GM19193 (cell line): Measurements from ENCODE around the gene OSBPL7.

Source experiments
- POLR2A ChIP-seq: IDR thresholded peaks from 4 replicates; pipeline ENCODE4 v1.6.1; 2011; ENCODE audit not compliant: insufficient read depth, insufficient read length; ENCODE audit errors: extremely low read depth

OSBPL7 gene

DNA sequence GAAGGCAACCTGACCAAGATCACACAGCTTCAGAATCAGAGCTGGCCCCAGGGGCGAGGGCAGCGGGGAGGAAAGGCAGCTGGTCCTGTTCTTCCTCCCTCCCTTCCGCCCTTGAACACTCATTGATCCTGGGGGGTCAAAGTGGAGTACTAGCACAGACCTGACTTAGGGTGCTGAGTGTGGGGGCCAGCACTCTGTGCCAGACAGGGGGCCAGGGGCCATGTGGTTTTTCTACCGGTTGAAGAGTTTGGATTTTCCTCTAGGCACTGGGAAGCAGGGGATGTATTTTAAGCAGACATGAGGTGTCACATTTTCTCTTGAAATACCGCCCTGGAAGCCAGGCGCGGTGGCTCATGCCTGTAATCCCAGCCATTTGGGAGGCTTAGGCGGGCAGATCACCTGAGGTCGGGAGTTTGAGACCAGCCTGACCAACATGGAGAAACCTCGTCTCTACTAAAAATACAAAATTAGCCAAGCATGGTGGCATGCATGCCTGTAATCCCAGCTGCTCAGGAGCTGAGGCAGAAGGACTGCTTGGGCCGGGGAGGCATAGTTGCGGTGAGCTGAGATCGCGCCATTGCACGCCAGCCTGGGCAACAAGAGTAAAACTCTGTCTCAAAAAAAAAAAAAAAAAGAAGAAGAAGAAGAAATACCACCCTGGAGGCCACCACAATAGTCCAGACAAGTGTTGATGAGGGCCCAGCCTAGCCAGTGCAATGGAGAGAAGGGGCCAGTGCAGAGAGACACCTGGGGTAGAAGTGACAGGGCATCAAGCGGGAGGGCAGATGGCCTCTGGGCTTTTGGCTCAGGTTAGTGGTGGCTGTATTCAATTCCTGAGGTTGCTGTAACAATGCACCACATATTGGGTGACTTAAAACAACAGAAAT, 15.3 kb downstream of the OSBPL7 start:
- no peak for TF ChIP-seq POLR2A

DNA sequence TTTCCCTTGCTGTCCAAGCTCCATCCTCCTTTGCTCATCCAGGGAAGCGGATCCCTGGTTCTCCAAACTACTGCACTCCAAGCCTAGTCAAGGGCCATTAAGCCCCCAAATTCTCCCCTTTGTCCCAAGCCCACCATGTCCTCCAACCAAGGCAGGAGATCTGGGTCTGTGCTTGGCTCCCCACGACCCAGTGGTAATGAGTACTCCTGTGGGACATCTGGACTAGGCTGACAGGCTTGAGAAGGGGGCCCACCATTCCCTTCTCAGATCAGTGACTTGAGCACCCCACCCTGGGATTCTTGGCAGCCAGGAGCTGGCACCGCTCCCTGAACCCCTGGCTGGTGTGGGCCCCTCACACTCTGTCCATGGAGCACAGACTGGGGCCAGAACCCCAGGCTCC, 17.1 kb downstream of the OSBPL7 start:
- TF ChIP-seq POLR2A, result no peak

DNA sequence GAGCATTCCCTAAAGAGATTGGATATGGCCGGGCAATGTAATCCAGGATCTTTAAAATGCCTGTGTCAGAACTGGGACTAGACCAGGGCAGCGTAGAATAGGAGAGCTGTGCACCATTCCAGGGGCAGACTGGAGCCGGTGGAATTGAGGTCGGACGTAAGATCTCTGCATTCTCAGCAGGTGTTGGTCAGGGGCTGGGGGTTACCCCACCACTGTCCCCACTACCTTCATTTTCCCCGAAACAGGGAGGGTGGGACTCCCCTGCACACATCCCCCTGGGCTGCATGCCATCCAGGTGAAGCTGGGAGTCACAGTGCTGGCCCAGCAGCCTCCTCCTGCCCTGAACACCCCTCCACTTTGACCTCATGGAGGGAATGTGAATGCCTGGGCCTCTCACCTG, 17.8 kb downstream of the OSBPL7 start:
- TF ChIP-seq POLR2A, result no peak

DNA sequence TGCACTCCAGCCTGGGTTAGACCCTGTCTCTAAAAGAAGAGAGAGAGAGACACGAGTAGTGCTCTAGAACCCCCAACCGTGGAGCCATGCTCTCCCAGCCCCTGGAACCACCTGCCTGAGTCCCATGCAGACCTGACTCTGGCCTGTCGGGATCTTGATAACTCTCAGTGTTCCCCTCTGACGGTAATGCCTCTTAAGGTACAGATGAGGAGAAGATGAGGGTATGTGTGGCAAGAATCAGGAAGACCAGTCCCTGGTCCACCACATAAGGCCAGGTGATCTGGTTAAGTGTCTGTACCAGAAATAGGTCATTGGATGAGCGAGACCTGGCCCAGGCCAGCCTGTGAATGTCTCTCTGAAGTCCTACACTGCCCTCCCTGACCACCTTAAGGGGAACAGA, 18.4 kb downstream of the OSBPL7 start:
- TF ChIP-seq POLR2A, result no peak

DNA sequence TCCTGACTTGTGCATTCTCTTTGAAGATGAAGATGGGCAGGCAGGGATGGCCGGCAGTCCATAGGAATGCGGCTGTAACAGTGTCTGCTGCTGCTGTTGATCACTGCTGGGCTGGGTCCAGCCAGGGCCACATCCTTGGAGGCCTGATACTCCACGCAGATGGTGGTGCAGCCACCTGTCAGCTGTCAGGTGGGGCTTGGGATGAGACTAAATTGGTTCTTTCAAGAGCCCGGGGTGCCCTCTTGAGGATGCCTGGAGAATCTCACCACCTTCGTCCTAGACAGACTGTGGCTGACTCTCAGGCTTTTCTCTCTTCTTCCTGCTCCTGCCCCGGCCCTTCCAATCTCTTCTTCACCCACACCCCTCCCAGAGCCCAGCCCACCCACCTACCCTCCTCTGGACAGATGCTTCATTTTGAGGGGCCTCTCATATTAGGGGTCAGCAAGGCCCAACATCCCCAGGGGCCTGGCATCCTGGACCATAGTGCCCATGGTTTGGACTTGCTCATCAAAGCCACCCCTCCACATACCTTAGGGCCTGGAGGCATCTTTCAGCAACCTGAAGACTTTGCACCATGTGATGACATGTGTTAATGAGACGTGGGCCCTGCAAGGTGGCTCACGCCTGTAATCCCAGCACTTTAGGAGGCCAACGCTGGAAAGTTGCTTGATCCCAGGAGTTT, 19.1 kb downstream of the OSBPL7 start:
- no peak for TF ChIP-seq POLR2A

DNA sequence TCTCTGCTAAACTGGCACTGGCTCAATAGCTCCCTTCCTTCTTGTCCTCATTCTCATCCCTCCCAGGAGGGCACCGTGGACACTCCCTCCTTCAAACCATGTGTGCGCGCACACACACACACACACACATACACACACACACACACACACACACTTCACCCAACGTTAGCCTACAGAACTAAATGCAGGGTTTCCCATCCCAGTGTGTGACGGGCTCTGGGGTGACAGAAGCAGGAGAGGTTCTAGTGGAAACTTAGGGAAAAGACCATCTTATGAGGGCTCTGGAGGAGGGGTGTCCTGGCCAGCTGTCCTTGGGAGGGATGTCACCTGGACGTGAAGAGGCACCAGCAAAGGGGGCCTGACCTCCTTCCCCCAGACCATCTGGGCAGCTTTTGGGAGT, 19.7 kb downstream of the OSBPL7 start:
- no peak for TF ChIP-seq POLR2A

DNA sequence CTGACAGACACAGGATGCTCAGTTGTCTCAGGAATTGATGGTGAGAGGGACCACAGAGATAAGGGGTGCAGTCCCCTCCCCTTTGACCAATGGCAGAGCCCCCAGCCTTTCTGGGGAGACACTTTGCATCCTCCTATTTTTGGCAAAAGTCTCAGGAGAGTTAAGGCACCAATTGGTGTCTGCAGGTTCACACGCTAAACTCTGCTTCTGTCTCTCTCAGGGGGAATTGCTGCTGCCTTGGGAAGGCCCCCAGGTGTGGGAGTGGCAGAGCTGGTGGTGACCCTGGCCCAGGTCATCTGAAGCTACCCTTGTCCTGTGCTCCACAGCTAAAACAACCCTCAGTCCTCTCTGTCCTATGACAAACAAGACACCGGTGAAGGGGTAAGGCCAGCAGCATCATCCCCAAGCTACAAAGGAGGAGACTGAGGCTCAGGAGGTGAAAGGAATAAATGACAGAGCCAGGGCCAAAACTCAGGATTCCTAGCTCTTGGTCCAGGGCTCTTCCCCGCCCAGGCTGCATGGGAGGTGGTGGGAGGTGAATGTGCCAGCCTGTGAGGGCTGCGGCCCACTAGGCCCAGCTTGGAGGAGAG, 20.3 kb downstream of the OSBPL7 start:
- TF ChIP-seq POLR2A, result no peak

DNA sequence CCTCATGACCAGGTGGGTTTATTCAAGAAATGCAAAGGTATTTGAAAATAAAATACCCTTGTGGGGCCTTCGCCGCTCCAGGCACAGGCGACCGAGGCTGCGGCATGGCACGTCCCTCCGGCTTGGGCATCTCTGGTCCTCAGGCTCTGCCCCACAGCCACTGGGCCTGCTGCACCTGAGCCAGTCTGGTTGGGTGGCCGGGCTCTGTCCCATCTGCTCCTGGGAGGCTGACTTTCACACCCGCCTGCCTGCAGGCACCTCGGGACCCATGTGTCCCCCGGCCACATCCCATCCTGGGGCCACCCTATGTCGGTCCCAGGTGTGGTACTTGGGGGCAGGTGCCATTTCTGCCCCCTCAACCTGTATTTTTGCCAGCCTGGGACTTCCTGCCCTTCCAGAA, 20.9 kb downstream of the OSBPL7 start:
- no peak for TF ChIP-seq POLR2A

DNA sequence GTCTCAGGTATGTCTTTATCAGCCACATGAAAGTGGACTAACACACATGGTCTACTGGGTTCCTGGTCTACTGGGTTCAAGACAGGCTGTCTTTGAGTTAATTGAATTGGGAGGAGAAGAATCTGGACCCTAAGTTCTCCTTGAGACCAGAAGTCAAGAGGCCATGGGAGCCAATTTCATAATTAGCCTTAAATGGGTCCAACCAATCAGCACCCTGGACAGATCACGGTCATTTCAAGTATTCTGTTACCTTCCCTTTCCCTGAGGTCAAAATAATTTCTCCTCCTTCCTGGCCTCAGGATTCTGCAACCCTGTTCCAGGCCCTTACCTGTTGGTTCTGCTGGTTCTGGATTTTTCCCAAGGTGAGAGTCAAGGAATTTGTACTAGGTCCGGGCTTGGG, 23.8 kb downstream of the OSBPL7 start:
- no peak for TF ChIP-seq POLR2A

DNA sequence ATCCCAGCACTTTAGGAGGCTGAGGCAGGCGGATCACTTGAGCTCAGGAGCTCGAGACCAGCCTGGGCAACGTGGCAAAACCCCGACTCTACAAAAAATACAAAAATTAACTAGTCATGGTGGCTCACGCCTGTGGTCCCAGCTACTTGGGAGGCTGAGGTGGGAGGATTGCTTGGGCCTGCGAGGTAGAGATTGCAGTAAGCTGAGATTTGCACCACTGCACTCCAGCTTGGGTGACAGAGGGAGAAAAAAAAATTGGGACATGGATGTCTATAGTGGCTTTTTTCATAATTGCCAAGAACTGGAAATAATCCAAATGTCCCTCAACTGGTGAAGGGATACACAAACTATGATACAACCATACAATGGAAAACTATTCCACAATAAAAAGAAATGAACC, 28.6 kb downstream of the OSBPL7 start:
- no peak for TF ChIP-seq POLR2A

DNA sequence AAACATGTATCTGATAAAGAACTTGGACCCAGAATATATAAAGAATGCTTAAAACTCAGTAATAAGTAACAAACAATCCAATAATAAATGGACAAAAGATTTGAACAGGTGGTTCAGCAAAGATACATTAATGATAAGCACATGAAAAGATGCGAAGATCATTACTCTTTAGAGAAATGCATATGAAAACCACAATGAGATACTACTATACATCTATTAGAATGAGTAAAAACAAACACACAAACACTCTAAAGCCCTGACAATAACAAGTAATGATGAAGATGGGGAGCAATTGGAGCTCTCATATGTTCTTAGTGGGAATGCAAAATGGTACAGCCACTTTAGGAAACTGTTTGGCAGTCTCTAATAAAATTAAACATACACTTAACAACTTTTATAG, 29.1 kb downstream of the OSBPL7 start:
- no peak for TF ChIP-seq POLR2A

DNA sequence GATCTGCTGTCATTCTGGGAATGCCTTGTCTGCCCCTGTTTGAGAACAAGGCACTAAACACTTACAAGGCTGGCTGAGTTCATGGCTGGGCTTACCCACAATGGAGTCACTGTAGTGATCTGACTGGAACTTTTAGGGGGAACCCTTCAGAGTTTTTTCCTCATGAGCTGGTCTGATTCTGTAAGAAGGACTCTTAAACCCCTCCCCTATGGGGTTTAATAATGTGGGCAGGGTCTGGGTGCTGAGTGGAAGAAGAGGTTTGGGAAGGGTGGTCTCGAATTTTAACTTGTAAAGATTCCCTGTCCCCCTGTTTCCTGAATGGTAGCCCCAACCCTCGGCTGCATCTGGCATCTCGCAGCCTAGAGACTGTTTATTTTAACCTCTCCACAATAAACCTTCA, 30.6 kb downstream of the OSBPL7 start:
- no peak for TF ChIP-seq POLR2A

DNA sequence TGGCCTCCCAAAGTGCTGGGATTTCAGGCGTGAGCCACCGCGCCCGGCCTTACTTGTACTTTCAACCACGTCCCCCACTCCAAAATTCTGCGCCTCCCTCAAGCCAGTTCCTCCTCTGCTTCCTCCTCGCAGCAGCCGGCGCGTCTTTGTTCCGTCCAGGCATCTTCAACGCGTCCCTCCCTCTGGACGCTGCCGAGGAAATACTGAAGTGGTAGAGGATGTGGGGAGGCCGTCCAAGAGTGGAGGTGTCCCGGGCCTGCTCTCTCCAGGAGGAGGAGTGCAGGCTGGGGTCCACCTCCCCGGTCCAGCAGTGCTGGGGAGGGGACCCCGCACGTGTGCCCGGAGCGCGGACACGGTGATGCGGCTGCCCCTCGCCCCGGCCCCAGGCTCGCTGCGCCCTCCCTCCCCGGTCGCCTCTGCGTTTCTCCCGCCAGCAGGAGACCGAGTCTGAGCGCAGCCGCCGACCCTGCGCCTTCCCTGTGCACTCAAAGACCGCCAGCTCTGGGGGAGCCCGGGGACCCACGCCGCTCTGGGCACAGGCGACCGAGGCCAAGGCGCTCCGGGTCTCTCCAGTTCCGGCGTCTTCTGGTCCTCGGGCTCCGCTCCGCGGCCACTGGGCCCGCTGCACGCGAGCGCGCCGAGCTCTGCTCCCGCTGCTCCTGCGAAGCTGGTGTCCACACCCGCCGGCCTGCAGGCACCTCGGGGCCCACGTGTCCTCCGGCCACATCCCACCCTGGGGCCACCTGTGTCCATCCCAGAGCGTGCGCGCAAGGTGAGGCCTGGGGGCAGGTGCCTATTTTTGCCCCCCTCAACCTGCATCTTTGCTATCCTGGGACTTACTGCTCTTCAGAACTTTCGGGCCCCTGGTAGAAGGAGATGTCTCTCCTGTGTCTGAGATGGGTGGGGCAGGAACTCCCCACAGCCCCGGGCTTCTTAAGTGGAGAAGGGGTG, 31.7 kb downstream of the OSBPL7 start:
- TF ChIP-seq POLR2A, result no peak

DNA sequence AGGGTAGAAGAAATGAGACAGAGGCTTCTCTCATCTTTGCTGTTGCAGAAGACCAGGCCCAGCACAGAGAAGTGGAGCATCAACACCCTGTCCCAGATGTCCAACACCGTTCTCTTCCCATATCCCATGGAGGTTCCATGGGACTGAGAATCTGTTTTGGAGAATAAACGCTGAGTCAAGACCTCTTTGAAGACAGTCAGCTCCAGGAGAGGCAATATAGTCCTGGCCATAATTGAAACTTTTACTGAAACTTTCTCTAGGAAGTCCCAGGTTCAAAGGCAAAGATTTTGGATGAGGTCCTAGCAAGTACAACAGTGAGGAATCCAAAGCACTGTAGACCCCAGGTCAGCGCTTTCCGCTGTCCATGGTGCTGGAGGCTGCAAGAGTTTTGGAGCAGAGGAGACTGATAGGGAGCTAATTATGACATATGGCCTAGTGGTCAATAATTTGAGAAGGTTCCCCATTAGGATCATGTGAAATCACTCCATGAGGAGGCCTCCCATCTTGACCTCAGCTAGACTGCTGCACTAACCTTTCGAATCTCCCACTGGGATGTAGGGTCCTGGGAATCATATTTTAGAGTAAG, 36.0 kb downstream of the OSBPL7 start:
- TF ChIP-seq POLR2A, result no peak
